Keratinocyte (primary cell): ENCODE results near the gene CUX1.

Experiments
- EZH2 ChIP-seq: IDR thresholded peaks from one replicate; pipeline ENCODE4 v1.6.1; 2012; ENCODE audit warnings: inconsistent platforms, mild to moderate bottlenecking, low read length, moderate library complexity
- TF ChIP-seq, protein P1 (sequence below), 3 experiments: IDR thresholded peaks in 1 of 3; conservative IDR thresholded peaks in 1 of 3; optimal IDR thresholded peaks in 1 of 3; 2 replicates in 2 of 3; 3 replicates in 1 of 3; pipeline versions ENCODE3 to v1.5.1; 2011; ENCODE audit warnings: low read length in 3 of 3, mild to moderate bottlenecking in 3 of 3, moderate library complexity in 2 of 3, control low read depth in 1 of 3, inconsistent platforms in 1 of 3; ENCODE audit not compliant: insufficient read depth in 2 of 3; ENCODE audit errors: extremely low read depth in 1 of 3

DNA sequence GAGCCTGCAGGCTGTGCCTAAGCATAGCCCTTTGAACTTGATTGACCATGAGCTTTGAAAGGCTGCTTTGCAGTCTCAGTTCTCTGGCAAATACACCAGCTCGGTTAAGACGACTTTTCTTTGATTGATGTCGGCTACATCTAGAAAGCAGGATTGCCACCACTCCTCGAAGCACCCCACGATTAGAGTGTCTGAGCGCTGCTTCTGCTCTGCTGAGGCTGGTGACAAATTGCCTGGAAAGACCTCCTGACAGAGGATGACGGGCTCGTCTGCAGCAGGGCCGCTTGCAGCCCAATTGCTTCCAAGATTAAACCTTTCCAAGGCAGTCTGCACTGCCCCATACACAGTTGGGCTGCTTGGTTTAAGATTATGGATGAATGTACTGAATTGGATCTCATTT lies 182.0 kb downstream of the CUX1 start:
- TF ChIP-seq EZH2, result no peak
- TF ChIP-seq, protein P1, sequence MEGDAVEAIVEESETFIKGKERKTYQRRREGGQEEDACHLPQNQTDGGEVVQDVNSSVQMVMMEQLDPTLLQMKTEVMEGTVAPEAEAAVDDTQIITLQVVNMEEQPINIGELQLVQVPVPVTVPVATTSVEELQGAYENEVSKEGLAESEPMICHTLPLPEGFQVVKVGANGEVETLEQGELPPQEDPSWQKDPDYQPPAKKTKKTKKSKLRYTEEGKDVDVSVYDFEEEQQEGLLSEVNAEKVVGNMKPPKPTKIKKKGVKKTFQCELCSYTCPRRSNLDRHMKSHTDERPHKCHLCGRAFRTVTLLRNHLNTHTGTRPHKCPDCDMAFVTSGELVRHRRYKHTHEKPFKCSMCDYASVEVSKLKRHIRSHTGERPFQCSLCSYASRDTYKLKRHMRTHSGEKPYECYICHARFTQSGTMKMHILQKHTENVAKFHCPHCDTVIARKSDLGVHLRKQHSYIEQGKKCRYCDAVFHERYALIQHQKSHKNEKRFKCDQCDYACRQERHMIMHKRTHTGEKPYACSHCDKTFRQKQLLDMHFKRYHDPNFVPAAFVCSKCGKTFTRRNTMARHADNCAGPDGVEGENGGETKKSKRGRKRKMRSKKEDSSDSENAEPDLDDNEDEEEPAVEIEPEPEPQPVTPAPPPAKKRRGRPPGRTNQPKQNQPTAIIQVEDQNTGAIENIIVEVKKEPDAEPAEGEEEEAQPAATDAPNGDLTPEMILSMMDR (optimal IDR thresholded peaks at IDR 0.05 in 1 of 3, IDR thresholded peaks at IDR 0.05 in 1 of 3, conservative IDR thresholded peaks at IDR 0.05 in 1 of 3; ENCODE audit: extremely low read depth in 1 of 3, insufficient read depth in 2 of 3, low read length in 3 of 3), result no peak
